Psoas muscle (tissue), 8 donors: Measurements from ENCODE around the gene CLIC3. TPM values are rescaled to one million over a fixed set of nuclear protein-coding genes. Genes with fewer than 3 reads are reported as not detected.
A peak's percentile ranks its signal among the peaks of the same experiment; 100 is the strongest.

Source experiments
- ATAC-seq, 4 donors: fragments of 200-7000 bp; cut with Tn5 transposase; one replicate each; pipeline ENCODE4 v1.9.1; 2020; ENCODE audit warnings: moderate library complexity in 3 of 4, mild to moderate bottlenecking in 2 of 4
- DNase-seq, 2 donors: peaks; one replicate each; pipeline ENCODE4 v3.0.0-alpha.2; 2020
- H3K27ac ChIP-seq: fragments of 200-600 bp; one replicate; pipeline ENCODE4 v1.8.0; 2022
- H3K27me3 ChIP-seq, 3 donors: fragments of 200-600 bp in 1 of 3; one replicate each; pipeline versions ENCODE4 v1.6.1 to v1.8.0; 2013 to 2022; ENCODE audit warnings: low read length in 2 of 3, mild to moderate bottlenecking in 2 of 3, moderate library complexity in 1 of 3; ENCODE audit not compliant: insufficient read depth in 3 of 3
- H3K36me3 ChIP-seq, 2 donors: fragments of 200-600 bp in 1 of 2; one replicate each; pipeline versions ENCODE4 v1.6.1 to v1.8.0; 2013 to 2022; ENCODE audit warnings: low read depth in 1 of 2, mild to moderate bottlenecking in 1 of 2, moderate library complexity in 1 of 2; ENCODE audit not compliant: insufficient read depth in 1 of 2
- H3K4me1 ChIP-seq: fragments of 200-600 bp; one replicate; pipeline ENCODE4 v1.8.0; 2022
- H3K4me3 ChIP-seq: fragments of 200-600 bp; one replicate; pipeline ENCODE4 v1.8.0; 2022; ENCODE audit warnings: mild to moderate bottlenecking
- H3K9me3 ChIP-seq: fragments of 200-600 bp; one replicate; pipeline ENCODE4 v1.8.0; 2022
- WGBS, 3 donors: extraction: QIAGEN DNeasy Blood & Tissue Kit; methylation state at CpG; one replicate each; pipeline versions ENCODE4 v1.1.6 to v1.1.7; 2013; 5-methylcytosine and 5-hydroxymethylcytosine counted together
- intact Hi-C, 2 donors: fragments of 100-400 bp; cut with DNase I; formaldehyde crosslinking; loops; one replicate each; pipeline versions ENCODE4 v1.11.0 to v1.14.2; 2022
- polyA plus RNA-seq, 3 donors: library from polyadenylated mRNA; stranded (reverse); fragments of 200-250 nt; gene quantifications; one replicate each; pipeline ENCODE4 v1.2.3, GENCODE V29; 2013
- total RNA-seq, 4 donors: library from RNA; stranded (reverse); fragmentation: NEBNext Ultra II Directional in 2 of 4; extraction: Animal tissue kit (Norgen Biotek cat#: 25700) in 2 of 4; gene quantifications; one replicate each; pipeline versions ENCODE4 v1.2.1 to v1.2.4, GENCODE V29; 2021 to 2023
- TF ChIP-seq, protein P1 (sequence below): fragments of 200-600 bp; IDR thresholded peaks from one replicate; pipeline ENCODE4 v1.8.0; 2022; ENCODE audit warnings: antibody characterized with exemption
- donor health status: healthy with polysubstance abuse.
- donor health status: DM: no; HTN: no; CAD: no; lungs with moderate emphysema.
- donor health status: Bipolar disorder and iron deficiency.
- donor health status: healthy.
- donor health status: DM: yes; HTN: yes; CAD: no.
- donor health status: DM: no; HTN: no; CAD: no.
- donor health status: DM: no; HTN: no; CAD: no.
- donor health status: DM: yes; HTN: yes; CAD: no.

CLIC3 gene
- total and polyA plus RNA-seq, 7 donors, result 0.38 to 0.94 (median 0.67) TPM; not detected in 1

DNA sequence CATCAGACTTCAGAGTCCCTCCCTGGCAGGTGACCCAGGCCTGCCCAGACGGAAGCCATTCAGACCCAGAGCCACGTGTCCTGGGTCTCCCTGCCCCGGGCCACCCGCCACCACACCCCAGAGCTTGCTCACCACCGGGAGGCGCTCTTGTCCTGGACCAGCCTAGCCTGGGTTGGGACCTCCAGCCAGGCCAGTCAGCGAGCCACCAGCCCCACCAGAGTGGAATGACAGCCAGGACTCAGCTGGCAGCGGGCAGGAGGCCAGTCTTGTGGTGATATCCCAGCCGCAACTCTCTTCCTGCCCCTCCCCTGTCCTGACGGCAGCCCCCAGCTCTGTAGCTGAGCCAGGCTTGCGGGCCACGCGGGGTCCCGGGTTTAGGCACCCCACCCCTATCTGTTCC, 20.7 kb downstream of the CLIC3 start:
- DNase-seq, result no peak
- no peak overlapping the region for H3K4me3 ChIP-seq
- peaks cover 12% of the 10 kb centered on the region for H3K4me1 ChIP-seq
- no peaks in the 10 kb centered on the region for H3K9me3 ChIP-seq
- ATAC-seq, result peak in 1 of 4 donors; percentile 18
- peaks cover 0 to 3% (median 0%) of the 10 kb centered on the region in 3 donors for H3K27me3 ChIP-seq
- H3K27ac ChIP-seq, result no peak overlapping the region
- H3K36me3 ChIP-seq, result no peaks in the 10 kb centered on the region
- TF ChIP-seq, protein P1, sequence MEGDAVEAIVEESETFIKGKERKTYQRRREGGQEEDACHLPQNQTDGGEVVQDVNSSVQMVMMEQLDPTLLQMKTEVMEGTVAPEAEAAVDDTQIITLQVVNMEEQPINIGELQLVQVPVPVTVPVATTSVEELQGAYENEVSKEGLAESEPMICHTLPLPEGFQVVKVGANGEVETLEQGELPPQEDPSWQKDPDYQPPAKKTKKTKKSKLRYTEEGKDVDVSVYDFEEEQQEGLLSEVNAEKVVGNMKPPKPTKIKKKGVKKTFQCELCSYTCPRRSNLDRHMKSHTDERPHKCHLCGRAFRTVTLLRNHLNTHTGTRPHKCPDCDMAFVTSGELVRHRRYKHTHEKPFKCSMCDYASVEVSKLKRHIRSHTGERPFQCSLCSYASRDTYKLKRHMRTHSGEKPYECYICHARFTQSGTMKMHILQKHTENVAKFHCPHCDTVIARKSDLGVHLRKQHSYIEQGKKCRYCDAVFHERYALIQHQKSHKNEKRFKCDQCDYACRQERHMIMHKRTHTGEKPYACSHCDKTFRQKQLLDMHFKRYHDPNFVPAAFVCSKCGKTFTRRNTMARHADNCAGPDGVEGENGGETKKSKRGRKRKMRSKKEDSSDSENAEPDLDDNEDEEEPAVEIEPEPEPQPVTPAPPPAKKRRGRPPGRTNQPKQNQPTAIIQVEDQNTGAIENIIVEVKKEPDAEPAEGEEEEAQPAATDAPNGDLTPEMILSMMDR, result peak; percentile 14
- WGBS, 3 donors, result 17 to 31% (median 19%) methylated on average over 12 to 14 of the region's 14 CpGs
- intact Hi-C loops, result no loop called here

GRCh38 chr9:136974817-136975535, 21.4 kb downstream of the CLIC3 start:
- intact Hi-C loops, result no loop called here
- Histone ChIP-seq H3K27me3 (peaks cover 0 to 3% (median 0%) of the 10 kb centered on the region in 3 donors), H3K4me3 (no peak overlapping the region), H3K9me3 (no peaks in the 10 kb centered on the region), H3K27ac (no peak overlapping the region), H3K4me1 (peaks cover 12% of the 10 kb centered on the region), H3K36me3 (no peaks in the 10 kb centered on the region)
- DNase-seq (no peak), ATAC-seq (no peak)
- TF ChIP-seq, protein P1, result no peak
- WGBS, 3 donors, result 56 to 70% (median 64%) methylated on average over 15 of the region's 15 CpGs

DNA sequence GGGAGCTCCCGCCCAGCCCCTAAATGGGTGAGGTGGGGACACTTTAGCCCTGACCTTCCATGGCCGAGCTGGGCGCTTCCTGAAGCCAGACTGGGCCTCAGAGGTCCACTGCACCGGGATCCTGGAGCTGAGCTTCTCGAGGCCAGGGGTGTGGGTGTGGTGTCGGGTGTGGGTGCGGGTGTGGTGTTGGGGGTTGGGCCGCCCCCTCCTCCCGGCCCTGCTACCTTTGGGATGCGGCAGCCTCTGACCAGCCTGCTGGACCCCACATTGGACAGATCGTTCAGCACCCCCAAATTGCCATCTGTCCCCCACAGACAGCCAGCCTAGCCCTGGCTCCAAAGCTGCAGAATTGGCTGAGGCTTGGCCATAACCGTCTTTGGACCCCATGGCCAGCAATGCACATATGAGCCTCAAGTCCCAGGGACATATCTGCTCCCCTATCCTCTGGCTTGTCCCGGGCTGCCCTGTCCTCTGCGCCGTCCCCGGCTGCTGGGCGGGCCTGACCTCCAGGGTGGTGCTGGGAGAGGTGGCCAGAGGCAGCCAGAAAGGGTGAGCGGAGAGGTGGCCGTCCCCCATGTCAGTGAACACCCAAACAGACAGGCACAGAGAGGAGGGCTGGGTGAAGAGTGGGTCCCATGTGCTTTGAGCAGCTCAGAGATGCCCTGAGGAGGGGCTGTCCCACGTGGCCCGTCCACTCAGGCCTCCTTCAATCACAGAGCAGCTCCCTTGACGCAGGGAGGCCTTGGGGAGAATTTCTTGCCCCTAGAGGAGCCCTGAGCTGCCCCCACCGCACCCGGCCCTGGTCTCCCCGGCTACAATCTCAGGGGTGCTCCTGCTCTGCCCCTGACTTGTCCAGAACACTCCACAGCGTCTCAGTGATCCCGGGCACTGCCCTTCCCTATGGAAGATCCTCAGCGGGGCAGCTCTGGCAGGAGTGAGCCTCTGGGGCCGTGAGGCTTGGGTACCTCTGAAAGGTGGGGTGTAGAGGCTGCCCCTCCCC, 22.4 kb downstream of the CLIC3 start:
- Histone ChIP-seq H3K4me1 (peaks cover 12% of the 10 kb centered on the region), H3K27ac (no peak overlapping the region)
- no peak for DNase-seq

DNA sequence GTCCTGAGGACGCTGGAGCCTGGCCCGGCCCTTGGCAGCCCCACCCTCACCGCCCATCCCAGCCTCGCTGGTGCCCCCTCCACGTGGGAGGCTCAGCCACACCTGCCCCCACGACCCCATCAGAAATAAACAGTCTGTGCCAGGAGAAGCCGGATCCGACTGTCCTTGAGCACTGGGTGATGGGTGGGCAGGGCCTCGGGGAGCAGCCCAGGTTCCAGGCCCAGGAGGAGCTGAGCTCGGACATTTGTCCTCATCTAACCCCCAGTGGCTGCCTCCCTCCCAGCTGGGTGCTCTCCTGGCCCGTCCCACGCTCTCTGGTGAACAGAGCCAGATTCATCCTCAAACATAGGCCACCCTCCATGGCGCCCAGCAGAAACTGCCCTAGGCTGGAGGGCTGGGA, 23.6 kb downstream of the CLIC3 start:
- no peak for ATAC-seq
- Histone ChIP-seq H3K4me1 (peaks cover 9% of the 10 kb centered on the region), H3K4me3 (no peak overlapping the region), H3K9me3 (no peaks in the 10 kb centered on the region), H3K27ac (no peak overlapping the region), H3K27me3 (peaks cover 0 to 1% (median 0%) of the 10 kb centered on the region in 3 donors), H3K36me3 (no peaks in the 10 kb centered on the region)
- no peak for DNase-seq
- intact Hi-C loops, result no loop called here
- TF ChIP-seq, protein P1, result no peak
- WGBS, 3 donors, result 33 to 58% (median 45%) methylated on average over 12 to 13 of the region's 13 CpGs

More for the DNA sequence above, 22.4 kb downstream of the CLIC3 start:
- no peaks in the 10 kb centered on the region for H3K36me3 ChIP-seq
- 89 to 93% (median 90%) methylated on average over 26 to 29 of the region's 29 CpGs for WGBS, 3 donors
- TF ChIP-seq, protein P1, result no peak
- intact Hi-C loops, result no loop called here
- no peak overlapping the region for H3K4me3 ChIP-seq
- H3K27me3 ChIP-seq, result peaks cover 0 to 1% (median 0%) of the 10 kb centered on the region in 3 donors
- ATAC-seq, result no peak
- H3K9me3 ChIP-seq, result no peaks in the 10 kb centered on the region
